A172 (cell line): ENCODE data around the gene CDH4. TPM values are rescaled to one million over a fixed set of nuclear protein-coding genes. Genes with fewer than 3 reads are reported as not detected.

ENCODE experiments used
- DNase-seq: peaks from one replicate; pipeline ENCODE4 v3.0.0-alpha.2; 2015; ENCODE audit warnings: low spot score
- total RNA-seq: library from RNA; depleted of rRNA; stranded (reverse); fragments of >200 nt; shearing (Covaris generic); gene quantifications from 2 replicates; pipeline ENCODE4 v1.2.3, GENCODE V29; 2014

The CDH4 gene
- total RNA-seq, 1 experiment from 2014 or later = 5.5 TPM

DNA sequence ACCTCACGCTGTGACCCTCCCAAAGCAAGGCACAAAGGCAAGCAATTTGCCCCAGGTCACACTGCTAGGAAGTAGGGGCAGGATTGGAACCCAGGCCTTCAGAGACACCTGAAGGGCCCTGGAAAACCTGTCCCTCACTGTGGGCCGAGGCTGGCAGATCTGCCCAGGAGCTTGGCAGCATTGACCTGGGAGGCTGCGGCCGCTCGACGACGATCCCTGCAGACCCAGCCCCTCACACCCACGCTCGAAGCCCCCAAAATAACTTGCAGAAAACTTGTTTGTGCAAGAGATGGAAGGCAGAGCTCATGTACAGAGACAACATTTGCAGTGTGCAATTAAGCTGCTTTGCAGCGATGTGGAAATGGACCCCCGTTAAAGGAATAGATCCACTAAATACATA lies 562.2 kb downstream of the CDH4 start:
- no peak for DNase-seq

DNA sequence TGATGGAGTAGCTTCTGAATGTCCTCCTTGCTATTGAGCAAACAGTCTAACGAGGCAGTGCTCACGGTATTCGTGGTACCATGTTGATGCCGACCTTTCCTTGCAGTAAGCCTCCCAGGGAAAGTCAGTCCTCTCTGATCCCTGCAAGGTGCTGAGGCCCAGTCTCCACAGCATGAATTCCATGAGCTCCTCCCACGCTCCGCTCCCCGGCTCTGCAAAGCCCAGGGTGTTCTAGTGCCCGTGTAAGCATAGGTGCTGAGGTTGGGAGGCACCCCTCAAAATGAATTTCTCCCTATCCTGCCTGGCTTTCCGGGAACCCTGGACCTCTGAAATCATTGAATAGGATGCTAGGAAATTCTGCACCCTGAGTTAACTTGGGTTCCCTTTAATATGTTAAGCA lies 562.7 kb downstream of the CDH4 start:
- DNase-seq = no peak

DNA sequence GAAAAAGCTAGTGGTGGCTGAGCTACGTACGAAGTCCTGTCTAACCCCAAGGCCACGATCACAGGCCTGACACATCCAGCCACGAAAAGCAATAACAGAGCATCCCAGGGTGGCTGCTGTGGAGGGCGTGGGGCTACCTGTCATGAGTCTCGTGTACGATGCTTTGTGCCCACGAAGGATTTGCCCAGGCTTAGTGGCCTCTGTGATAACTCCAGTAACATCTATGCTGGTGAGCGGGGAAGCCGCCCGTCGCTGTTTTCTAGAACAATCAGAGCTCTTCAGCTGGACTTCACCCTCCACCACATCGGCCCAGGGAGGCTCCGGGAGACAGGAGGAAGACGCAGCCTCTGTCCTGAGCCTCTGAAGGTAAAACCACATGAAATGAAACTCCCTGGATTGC lies 563.1 kb downstream of the CDH4 start:
- DNase-seq = no peak

DNA sequence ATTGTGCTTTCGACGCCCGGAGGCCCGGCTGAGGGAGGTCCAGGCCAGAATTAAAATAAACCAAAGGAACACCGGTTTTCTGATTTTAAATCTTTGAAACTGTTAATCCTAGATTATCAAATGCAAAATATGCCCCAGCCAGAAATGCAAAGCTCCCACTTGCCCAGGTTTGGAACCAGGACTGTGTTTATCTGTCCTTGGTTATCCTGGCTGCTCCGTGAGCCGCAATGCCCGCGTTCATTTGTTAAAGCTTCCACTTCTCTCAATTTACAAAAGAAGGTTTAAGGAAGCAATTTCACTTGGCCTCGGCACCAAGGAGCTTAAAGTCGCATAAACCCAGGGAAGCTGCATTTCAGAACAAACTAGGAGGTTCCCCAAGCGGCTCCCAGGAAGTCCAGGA lies 563.6 kb downstream of the CDH4 start:
- DNase-seq = no peak

DNA sequence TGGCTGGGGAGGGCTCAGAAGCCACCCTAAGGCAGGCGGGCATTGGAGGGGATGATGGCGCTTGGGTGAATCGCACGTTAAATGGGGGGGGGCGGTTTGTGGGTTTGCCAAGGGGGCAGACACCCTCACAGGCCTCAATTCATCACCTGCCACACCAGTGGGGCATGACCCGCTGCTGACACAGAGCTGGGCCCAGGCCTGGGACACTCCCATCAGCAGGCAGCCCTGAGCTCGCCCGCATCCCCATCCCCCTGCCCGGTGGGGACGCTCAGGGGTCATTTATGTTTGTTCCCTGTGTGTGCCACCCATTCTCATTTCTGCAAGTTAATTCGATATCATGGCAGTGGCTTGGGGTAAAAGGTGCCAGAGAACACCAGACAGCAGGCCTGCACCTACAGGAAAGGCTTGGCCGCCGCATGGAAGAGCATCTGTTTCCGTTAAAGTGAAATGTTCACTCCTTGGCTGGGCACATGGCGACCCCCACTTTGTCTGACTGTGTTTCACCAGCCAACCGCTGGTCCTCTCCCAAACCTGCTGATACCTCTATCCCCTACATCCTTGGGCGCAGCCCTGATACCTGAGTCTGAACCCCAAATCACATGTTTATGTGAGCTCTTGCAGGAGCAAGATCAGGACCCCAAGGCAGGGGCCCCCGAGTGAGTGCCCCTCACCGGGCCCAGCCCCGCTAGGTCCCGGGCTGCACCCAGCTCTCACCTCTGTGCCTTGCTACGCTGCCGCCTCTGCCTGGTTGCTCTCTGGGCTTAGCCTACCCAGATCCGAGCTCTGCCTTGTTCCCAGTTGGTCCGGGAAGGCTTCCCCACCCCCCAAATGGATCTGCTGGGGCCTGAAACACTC lies 564.8 kb downstream of the CDH4 start:
- DNase-seq = no peak

DNA sequence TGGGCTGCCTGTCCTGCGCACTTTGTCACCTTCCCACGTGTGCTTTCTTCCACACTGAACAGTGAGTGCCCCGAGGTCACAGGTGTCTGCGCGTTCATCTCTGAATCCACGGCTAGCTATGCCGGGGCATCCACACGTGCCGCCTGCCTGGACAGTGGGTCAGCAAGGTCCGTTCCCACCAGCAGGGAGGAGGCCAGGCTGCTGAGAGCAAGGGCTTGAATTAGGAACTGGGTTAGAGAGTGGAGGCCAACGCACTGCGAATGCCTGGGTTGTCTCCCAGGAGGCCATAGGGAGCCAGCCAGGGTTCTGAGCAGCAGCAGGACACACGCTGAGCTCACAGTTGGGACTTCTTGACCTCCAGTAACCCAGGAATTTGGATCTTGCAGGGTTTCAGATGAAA lies 565.5 kb downstream of the CDH4 start:
- DNase-seq = no peak

DNA sequence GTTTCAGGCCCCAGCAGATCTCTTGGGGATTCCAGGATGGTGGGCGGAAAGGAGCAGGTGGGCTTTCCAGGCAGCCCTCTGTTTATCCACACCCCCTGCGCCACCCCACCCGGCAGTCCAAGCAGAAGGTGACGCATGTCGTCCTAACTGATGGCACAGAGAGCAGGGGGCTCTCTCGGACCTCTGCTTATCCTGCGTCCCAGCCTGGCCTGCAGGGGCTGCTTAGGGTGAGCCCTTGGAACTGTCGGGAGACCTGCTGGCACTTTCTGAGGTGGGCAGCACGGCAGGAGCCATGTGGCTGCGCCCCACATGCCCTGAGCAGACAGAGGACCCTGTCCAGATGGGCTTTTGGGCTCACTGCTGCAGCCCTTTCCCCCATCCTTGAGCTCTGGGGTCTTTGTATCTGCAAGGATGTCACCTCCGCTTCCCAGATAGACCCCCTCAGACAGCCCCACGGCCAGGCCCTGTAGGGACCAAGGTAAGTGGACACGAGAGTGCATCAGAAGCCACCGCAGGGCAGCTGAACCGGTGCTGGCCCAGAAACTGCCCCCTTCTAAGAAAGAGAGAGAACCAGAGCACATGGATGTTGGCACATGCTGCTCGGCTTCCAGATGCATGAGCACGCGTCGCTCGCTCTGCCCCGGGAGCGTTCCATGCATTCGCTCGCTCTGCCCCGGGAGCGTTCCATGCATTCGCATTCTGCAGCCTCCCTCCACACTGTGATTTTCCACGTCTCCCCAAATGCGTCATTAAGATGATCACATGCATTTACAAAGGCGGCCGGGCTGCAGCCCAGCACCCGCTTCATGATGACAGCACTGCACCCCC lies 566.9 kb downstream of the CDH4 start:
- no peak for DNase-seq

DNA sequence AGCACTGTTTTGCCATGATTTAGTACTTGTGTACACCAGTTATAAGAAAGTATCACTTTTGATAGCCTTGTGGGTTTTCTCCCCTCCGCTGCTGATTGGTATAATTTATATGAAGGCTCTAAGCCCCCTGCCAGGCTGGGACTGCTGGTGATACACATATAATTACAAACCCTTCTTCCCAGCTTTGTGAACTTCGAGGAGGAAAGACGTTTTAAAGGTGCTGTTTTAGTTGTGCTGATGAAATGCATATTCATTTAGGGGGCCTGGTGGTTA lies 567.4 kb downstream of the CDH4 start:
- no peak for DNase-seq

DNA sequence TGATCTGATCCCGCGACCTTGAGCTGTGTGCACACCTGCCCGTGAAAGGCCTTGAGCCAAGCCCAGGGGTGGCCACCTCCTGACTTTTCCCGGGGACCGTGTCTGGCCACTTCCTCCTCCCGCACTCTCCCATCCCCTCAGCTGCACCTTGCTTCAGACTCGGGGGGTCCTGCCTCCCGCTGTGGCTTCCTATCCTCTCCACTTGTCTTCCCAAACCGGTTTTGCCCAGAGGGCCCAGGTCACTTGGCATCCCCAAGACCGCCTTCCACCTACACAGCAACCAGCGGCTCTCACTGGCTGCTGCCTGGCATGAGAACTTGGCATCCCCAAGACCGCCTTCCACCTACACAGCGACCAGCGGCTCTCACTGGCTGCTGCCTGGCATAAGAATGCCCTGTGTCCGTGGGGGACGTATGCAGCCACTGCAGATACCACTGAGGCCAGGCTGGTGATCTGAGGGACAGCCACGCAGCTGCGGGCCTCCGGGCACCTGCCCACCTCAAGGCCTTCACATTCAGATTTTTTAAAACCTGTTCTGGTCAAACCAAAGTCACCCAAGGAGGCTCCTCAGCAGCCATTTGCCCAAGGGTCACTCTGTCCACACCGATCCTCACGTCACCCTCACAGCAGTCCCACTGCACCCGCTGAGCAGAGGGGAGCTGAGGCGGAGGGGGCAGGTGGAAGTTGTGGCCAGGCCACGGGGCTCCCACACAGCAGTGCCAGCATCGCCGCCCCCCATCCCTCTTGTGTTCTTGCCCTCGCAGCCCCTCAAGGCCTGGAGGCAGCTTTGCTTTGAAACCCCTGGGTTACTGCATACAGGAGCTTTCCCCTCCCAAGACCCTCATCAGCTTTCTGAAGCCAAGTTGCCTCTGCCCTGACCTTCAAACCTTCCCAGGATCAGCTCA lies 568.1 kb downstream of the CDH4 start:
- no peak for DNase-seq

DNA sequence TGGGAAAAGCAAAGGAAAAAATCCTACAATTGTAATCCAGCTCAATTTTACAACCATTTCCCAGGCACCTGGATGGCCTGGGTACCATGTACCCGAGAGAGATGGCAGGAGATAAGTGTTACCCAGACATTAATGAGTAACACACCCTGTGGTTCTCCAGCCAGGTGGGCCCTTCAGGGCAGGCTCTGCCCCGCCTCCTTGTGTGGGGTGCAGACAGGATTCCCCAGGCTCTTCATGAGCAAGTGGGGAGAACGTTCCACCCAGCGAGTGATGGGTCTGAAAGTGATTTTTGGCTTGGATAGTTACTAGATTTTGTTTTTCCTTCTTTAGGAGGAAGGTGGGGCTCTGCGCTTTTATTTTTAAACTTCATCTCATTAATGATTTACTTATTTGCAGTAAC lies 569.7 kb downstream of the CDH4 start:
- no peak for DNase-seq

DNA sequence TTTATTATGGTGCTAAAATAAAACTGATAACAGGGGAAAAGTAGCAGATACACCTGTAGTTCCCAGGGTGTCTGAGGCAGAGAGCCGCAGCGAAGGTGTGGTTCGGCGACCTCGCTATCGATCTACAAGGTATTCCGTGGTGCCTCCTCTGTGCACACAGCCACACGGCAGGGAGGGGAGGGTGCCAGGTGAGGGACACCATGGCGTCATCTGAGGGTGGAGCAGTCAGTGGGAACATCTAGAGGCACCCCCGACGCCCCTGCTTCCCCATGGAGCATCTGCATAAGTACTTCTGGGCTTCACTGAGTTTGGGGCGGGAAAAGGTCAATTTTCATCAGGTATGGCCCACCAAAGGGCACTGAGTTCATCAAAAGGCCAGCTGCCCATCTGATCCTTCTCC lies 570.3 kb downstream of the CDH4 start:
- DNase-seq = no peak

DNA sequence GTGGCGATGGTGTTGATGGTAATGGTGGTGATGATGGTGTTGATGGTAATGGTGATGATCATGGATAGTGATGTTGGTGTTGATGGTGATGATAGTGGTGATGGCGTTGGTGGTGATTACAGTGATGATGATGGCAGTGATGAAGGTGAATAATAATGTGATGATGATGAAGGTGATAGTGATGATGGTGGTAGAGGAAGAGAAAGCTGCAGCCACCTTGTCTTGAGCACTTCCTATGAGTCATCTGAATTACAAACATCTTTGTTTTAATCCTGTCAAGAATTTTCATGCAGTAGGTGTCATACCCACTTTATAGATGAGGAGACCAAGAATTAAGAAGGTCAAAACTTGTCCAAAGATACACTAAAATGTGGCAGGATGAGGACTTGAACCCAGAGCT lies 571.2 kb downstream of the CDH4 start:
- DNase-seq = no peak

DNA sequence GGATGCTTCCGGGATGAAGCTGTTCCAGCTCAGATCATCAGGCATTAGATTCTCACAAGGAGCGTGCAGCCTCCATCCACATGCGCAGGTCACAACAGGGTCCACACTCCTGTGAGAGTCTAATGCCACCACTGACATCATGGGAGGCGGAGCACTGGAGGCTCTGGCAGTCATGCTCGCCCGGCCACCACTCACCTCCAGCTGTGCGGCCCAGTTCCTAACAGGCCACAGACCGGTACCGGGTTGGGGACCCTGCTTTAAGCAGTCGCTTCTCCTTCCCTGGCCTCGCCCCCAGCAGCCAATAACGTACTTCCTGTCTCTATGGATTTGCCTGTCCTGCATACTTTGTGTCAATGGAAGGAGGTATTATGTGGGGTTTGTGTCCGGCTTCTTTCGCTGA lies 576.8 kb downstream of the CDH4 start:
- DNase-seq = no peak

DNA sequence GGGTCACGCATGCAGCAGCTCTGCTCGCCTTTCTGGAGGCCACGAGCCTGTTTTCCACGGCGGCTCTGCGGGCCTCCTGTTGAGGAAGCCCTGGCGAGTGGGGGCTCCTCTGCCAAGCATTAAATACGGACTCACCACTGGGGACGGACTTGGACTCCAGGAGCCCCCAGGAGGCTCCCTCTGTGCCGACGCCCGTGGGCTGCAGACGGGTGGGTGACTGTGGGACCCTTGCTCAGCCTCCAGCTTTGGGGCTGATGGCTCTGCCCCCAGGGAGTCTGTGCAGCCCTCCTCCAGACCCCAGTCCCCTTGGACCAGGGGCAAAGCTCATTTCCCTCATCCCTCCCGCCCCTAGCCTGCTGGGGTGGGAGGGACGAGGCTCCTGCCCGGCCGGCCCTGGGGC lies 577.5 kb downstream of the CDH4 start:
- DNase-seq = no peak

DNA sequence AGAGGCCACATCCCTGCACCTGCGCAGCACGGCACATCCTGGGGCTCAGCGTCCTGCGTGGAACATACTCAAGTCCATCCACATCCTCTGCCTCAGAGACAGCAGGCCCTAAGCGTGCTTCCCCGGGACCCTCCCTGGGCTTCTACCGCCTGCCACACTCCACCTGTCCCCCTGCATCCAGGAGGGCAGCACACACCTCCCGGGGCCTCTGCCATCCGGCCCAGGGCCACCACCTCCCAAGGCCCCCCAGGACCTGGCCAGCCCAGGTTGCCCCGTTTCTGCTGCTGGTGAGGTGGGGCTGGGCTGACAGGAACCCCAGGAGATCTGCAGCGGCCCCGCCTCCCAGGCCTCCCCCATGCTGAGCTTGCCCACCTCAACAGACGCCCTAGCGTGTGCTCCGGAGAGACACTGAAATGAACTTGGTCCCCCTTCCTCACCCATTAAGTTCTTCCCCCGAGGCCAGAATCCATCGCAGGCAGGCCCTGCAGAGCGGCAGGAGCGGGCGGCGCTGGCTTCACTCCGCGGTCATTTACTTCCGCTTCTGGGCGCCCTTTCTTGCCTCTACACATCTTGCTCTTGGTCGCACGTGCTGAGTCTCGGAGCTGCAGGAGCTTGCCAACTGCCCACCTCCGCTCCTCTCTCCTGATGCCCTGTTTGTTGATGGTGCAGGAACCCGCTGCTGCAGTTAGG lies 578.3 kb downstream of the CDH4 start:
- no peak for DNase-seq

DNA sequence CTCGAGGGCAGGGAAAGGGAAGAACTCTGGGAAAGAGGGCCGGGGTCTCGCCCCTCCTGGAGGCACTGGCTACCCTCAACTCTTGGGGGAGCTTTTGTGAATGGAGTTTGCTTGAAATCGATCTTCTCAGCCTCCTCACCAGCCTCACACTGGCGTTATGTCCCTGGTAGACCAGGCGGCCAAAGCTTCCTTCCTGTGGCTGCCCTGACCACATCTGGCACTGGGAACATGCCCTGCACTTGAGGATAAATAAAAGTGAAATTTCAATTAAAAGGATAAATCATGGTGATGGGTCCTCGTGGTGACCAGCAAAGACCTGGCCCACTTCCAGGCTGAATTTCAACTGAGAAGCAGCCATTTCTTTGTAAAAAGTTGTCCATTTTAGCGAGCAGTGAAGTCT lies 578.9 kb downstream of the CDH4 start:
- no peak for DNase-seq

DNA sequence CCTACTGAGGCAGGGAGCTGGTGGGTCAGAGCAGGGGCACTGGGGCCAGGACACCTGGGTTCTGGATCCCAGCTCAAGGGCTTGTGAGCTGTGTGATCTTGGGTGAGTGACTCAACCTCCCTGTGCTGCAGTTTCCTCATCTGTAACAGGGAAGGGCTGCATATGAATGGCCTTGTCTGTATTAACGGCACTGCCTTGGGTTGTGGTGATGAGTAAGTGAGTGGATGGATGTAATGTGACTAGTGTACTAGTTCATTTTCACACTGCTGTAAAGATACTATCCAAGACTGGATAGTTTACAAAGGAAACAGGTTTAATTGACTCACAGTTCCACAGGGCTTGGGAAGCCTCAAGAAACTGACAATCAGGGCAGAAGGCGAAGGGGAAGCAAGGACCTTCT lies 580.1 kb downstream of the CDH4 start:
- DNase-seq = no peak

DNA sequence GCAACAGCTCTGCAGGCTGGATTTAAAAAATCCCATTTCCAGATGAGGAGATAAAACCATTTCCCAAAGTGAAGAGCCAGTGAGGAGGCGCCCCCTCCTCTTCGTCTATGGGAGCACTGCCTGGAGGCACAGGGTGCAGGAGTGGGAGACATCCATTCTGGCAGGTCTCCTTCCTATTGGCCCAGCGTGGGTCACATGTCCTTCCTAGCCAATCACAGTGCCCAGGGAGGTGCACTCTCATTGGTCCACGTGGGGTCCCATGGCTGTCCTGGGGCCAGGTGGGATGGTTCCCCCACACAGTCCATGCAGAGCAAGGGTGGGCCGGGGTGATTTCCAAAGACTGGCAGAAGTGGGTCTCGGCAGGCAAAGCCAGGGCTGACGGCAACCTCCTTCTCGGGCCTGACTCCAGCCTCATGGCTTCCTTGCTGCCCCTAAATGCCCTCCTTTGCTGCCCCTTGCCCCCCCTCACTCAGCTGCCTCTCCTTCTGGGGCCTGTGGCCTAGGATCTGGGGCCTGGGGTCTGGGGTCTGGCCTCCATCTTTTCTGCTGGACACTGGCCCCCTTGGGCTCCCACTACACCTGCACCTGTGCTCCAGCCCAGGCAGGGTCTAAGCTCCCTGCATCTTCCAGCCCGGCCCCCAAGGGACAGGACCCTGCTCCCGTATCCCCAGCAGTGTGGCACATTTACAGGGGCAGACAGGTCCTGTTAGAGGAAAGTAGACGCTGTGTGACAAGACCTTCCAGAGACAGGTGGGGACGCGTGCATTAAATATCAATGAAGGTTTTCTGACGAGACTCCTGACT lies 581.9 kb downstream of the CDH4 start:
- DNase-seq = no peak

DNA sequence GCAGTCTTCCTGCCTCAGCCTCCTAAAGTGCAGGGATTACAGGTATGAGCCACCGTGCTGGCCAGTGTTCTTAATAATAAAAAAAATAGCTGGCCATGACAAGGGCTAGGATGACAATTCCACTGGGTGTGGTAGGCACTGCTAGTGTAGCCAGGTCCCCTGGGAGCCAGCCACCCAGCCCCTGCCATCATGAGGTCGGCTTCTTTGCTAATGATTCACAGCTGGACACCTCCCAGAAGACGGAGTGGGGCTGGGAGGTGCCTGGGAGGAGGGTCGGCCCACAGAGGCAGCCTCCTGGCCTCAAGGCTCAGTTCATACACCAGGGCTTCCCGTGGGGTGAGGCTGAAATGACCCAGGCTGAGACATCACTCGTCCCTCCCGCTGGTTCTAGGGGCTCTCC lies 583.2 kb downstream of the CDH4 start:
- DNase-seq = peak; percentile 62

DNA sequence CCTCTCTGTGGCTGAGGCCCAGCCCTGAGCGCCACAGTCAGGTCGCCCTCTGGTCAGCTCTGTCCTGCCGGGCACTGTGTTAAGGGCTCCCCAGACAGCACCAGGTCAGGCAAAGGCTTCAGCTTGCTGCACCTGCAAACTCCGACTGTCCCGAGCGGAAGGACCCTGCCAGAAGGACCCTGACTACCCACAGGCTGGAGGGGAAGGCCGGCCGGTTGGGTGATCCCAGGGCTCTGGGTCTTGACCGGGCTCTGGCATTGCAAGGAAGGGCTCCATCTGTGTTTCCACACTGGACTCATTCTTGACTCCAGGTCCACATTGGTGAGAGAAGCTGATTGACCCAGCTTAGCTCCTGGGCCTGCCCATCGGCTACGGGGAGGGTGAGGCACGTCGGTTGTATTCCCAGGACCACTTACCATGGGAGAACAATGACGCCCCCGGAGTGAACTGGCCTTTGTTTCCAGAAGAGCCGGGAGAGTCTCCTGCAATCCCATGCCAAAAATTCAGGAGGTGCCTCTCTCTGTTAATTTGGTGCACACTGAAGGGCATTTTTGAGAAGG lies 583.8 kb downstream of the CDH4 start:
- no peak for DNase-seq

DNA sequence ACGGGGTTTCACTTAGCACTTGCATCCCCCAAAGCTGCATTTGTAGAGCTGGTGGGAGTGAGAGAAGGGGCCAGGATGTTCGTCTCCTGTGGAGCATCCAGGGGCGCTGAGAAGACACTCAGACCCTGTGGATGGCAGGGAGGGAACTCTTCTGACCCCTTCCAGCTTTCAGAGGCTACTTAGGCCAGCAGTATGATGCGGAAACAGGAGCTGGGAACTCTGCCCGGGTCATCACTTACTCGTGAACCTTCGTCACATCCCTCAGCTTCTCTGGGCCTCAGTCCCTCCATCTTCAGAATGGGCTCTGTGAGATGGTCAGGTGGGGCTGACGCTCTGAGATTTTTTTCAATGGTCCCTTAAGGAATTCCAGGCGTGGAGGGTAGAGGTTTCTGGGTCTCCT lies 585.1 kb downstream of the CDH4 start:
- no peak for DNase-seq
